Breast epithelium (tissue), 4 donors: Measurements from ENCODE around the gene SYTL3. TPM values are rescaled to one million over a fixed set of nuclear protein-coding genes. Genes with fewer than 3 reads are reported as not detected.

ENCODE experiments used
- DNase-seq, 2 donors: peaks; one replicate each; pipeline ENCODE4 v3.0.0-alpha.2; 2019; ENCODE audit warnings: low spot score in 2 of 2
- H3K27ac ChIP-seq, 2 donors: fragments of 200-600 bp; sonication (generic) in 1 of 2; one replicate each; pipeline ENCODE4 v1.5.1; 2016 to 2019; ENCODE audit warnings: mild to moderate bottlenecking in 1 of 2
- H3K27me3 ChIP-seq, 2 donors: fragments of 200-600 bp; sonication (generic) in 1 of 2; one replicate each; pipeline versions ENCODE4 v1.5.1 to v1.6.0; 2017 to 2019; ENCODE audit warnings: control low read depth in 1 of 2, mild to moderate bottlenecking in 1 of 2
- H3K36me3 ChIP-seq: fragments of 200-600 bp; one replicate; pipeline ENCODE4 v1.5.1; 2019
- H3K4me1 ChIP-seq, 2 donors: fragments of 200-600 bp; sonication (generic); one replicate each; pipeline ENCODE4 v1.5.1; 2016 to 2019; ENCODE audit warnings: control low read depth in 1 of 2
- H3K4me3 ChIP-seq, 3 donors: fragments of 200-600 bp; sonication (generic); 1 replicate in 2 of 3; 2 replicates in 1 of 3; pipeline ENCODE4 v1.5.1; 2016 to 2019; ENCODE audit warnings: mild to moderate bottlenecking in 3 of 3, moderate library complexity in 2 of 3
- H3K9me3 ChIP-seq, 2 donors: fragments of 200-600 bp; sonication (generic) in 1 of 2; one replicate each; pipeline ENCODE4 v1.5.1; 2016 to 2019; ENCODE audit warnings: control low read depth in 1 of 2
- POLR2A ChIP-seq: fragments of 450-650 bp; IDR thresholded peaks from one replicate; pipeline ENCODE4 v1.6.1; 2016; ENCODE audit warnings: antibody characterized with exemption, mild to moderate bottlenecking, moderate library complexity
- POLR2AphosphoS5 ChIP-seq, 3 donors: sonication (generic); formaldehyde crosslinking; IDR thresholded peaks; one replicate each; pipeline ENCODE4 v1.6.1; 2017; ENCODE audit warnings: antibody characterized with exemption in 3 of 3
- intact Hi-C: fragments of 100-400 bp; cut with DNase I; formaldehyde crosslinking; loops from one replicate; pipeline ENCODE4 v1.15.1; 2023; ENCODE audit warnings: low total_unique reads
- total RNA-seq, 3 donors: library from RNA; depleted of rRNA; stranded (reverse); fragments of >200 nt; gene quantifications; one replicate each; pipeline ENCODE4 v1.1.0, GENCODE V29; 2016
- TF ChIP-seq, protein P1 (sequence below), 3 donors: fragments of 450-650 bp; IDR thresholded peaks; one replicate each; pipeline ENCODE4 v1.5.1; 2016 to 2017; ENCODE audit warnings: antibody characterized with exemption in 3 of 3, mild to moderate bottlenecking in 3 of 3, moderate library complexity in 3 of 3

The SYTL3 gene
- total RNA-seq, 3 donors from 2014 or later: 5.2 to 8.0 (median 7.5) TPM

DNA sequence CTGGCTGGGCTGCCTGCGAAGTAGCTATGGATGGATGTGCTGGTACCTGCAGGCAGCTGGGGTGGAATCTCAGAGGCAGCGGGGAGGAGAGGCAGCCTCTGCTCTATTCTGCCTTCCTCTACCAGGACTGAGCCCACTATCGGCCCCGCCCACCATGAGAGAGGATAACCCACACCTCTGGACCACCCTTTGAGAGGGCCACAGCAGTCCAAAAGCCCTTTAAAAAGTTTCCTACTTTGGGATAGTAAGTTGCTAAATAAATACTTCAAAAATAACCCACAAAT, 133.3 kb downstream of the SYTL3 start:
- H3K27ac ChIP-seq: peak overlapping the region; percentile 80 to 87

GRCh38 chr6:158783851-158784250, 134.0 kb downstream of the SYTL3 start:
- Histone ChIP-seq H3K9me3 (no peaks in the 10 kb centered on the region), H3K4me3 (no peak overlapping the region), H3K27ac (peak overlapping the region; percentile 80 to 87), H3K27me3 (no peaks in the 10 kb centered on the region), H3K4me1 (peaks cover 0 to 6% of the 10 kb centered on the region in 2 donors), H3K36me3 (no peaks in the 10 kb centered on the region)
- no peak for DNase-seq
- TF ChIP-seq POLR2AphosphoS5 (IDR thresholded peaks at IDR 0.05) (no peak), POLR2A (no peak)
- TF ChIP-seq, protein P1, sequence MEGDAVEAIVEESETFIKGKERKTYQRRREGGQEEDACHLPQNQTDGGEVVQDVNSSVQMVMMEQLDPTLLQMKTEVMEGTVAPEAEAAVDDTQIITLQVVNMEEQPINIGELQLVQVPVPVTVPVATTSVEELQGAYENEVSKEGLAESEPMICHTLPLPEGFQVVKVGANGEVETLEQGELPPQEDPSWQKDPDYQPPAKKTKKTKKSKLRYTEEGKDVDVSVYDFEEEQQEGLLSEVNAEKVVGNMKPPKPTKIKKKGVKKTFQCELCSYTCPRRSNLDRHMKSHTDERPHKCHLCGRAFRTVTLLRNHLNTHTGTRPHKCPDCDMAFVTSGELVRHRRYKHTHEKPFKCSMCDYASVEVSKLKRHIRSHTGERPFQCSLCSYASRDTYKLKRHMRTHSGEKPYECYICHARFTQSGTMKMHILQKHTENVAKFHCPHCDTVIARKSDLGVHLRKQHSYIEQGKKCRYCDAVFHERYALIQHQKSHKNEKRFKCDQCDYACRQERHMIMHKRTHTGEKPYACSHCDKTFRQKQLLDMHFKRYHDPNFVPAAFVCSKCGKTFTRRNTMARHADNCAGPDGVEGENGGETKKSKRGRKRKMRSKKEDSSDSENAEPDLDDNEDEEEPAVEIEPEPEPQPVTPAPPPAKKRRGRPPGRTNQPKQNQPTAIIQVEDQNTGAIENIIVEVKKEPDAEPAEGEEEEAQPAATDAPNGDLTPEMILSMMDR (IDR thresholded peaks at IDR 0.05): no peak
- intact Hi-C loops: no loop called here

More for the DNA sequence above, 133.3 kb downstream of the SYTL3 start:
- Histone ChIP-seq H3K9me3 (no peaks in the 10 kb centered on the region), H3K4me1 (peaks cover 0 to 6% of the 10 kb centered on the region in 2 donors), H3K27me3 (no peaks in the 10 kb centered on the region), H3K4me3 (no peak overlapping the region), H3K36me3 (no peaks in the 10 kb centered on the region)
- intact Hi-C loops: no loop called here
- DNase-seq: no peak
- no peak for TF ChIP-seq POLR2A
- TF ChIP-seq POLR2AphosphoS5 (IDR thresholded peaks at IDR 0.05): no peak
- TF ChIP-seq, protein P1 (IDR thresholded peaks at IDR 0.05): no peak

DNA sequence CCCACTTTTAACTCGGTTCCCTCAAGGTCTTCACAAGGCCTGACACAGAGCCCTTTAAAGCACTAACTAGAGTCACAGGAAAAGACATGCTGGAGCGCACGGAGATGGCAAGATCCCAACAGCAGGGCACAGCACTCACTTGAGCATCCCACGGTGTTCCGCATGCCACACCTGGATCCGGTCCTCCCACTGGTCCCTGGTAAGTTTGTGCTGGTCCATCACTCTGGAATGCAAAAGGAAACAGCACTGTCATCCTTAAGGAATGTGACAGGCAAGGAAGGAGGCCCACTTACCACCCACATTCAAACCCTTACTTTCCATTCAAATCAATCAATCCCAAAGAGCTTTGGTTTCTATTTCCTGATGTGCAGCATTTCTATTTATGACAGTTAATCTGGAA, 134.7 kb downstream of the SYTL3 start:
- Histone ChIP-seq H3K27me3 (no peaks in the 10 kb centered on the region), H3K4me1 (peaks cover 0 to 6% of the 10 kb centered on the region in 2 donors), H3K4me3 (no peak overlapping the region), H3K9me3 (no peaks in the 10 kb centered on the region), H3K36me3 (no peaks in the 10 kb centered on the region), H3K27ac (peak overlapping the region in 1 of 2 donors; percentile 87)
- peak in 1 of 2 donors; percentile 48 for DNase-seq
- TF ChIP-seq POLR2A: no peak
- TF ChIP-seq, protein P1 (IDR thresholded peaks at IDR 0.05): no peak
- TF ChIP-seq POLR2AphosphoS5 (IDR thresholded peaks at IDR 0.05): no peak
- intact Hi-C loops: no loop called here

GRCh38 chr6:158785036-158785435, 135.2 kb downstream of the SYTL3 start:
- TF ChIP-seq POLR2A (no peak), POLR2AphosphoS5 (IDR thresholded peaks at IDR 0.05) (no peak)
- TF ChIP-seq, protein P1 (IDR thresholded peaks at IDR 0.05): no peak
- H3K27me3 ChIP-seq: no peaks in the 10 kb centered on the region
- no peaks in the 10 kb centered on the region for H3K9me3 ChIP-seq
- no peak overlapping the region for H3K4me3 ChIP-seq
- no peaks in the 10 kb centered on the region for H3K36me3 ChIP-seq
- H3K4me1 ChIP-seq: peaks cover 0 to 6% of the 10 kb centered on the region in 2 donors
- intact Hi-C loops: no loop called here
- peak overlapping the region in 1 of 2 donors; percentile 87 for H3K27ac ChIP-seq
- no peak for DNase-seq

- intact Hi-C loops: loop anchor here (2.0 kb wide), 1 partner anchor 24 kb away; no protein-coding TSS in a partner anchor
- no peak overlapping the region for H3K27ac ChIP-seq
- H3K4me1 ChIP-seq: no peaks in the 10 kb centered on the region
- H3K9me3 ChIP-seq: no peaks in the 10 kb centered on the region
- TF ChIP-seq POLR2A (no peak), POLR2AphosphoS5 (IDR thresholded peaks at IDR 0.05) (no peak)
- TF ChIP-seq, protein P1 (IDR thresholded peaks at IDR 0.05): no peak
- H3K27me3 ChIP-seq: no peaks in the 10 kb centered on the region
- no peaks in the 10 kb centered on the region for H3K36me3 ChIP-seq
- DNase-seq: no peak
- H3K4me3 ChIP-seq: no peak overlapping the region
These were observed 136.9 kb downstream of the SYTL3 start for GRCh38 chr6:158786645-158787304.
